ENCODE measurements around the gene TMEM151A.
A peak's percentile ranks its signal among the peaks of the same experiment; 100 is the strongest.

DNA sequence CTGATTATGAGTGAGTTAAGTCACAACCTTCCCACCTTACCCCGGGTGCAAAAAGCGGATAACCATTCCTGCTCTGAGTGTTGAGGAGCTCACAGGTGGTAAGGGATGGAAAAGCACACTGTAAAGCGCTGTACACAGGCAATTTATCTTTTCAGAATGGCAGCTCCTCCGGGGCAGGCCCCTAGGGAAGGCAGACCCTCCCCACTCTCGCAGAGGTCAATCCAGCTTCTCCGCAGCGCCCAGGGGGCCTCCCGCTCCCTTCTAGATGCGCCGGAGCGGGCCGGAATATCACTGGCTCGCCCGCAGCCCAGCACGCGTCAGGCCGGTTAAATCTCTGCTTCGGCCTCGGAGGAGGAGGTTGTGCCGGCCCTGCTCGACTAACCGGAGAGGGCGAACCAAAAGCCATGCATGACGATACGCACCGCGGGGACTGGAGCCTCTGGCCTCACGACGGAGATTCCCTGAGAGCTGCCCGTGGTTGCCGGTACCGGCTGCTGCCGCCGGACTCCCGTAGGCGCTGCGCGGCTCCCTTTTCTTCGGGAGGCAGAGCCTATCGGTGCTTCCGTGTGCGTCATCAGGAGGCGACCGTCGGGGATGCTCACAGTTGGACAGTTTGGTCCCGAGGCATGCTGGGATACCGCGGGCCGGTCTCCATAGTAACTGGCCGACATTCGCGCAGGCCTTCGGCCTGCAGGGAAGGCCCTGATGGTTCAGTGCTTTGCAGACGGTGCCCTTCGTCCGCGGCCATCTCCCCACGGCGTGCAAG is 53.0 kb downstream of the TMEM151A start, which contains the start of gene BRMS1:
- TF ChIP-seq, protein P1, sequence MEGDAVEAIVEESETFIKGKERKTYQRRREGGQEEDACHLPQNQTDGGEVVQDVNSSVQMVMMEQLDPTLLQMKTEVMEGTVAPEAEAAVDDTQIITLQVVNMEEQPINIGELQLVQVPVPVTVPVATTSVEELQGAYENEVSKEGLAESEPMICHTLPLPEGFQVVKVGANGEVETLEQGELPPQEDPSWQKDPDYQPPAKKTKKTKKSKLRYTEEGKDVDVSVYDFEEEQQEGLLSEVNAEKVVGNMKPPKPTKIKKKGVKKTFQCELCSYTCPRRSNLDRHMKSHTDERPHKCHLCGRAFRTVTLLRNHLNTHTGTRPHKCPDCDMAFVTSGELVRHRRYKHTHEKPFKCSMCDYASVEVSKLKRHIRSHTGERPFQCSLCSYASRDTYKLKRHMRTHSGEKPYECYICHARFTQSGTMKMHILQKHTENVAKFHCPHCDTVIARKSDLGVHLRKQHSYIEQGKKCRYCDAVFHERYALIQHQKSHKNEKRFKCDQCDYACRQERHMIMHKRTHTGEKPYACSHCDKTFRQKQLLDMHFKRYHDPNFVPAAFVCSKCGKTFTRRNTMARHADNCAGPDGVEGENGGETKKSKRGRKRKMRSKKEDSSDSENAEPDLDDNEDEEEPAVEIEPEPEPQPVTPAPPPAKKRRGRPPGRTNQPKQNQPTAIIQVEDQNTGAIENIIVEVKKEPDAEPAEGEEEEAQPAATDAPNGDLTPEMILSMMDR (conservative IDR thresholded peaks at IDR 0.05 in 1 of 2, IDR thresholded peaks at IDR 0.05 in 1 of 2; ENCODE audit: low read depth in 1 of 2, low read length in 2 of 2): peak in 1 of 2 donors; percentile 29
- no peak for TF ChIP-seq EZH2 (IDR thresholded peaks at IDR 0.05; ENCODE audit: low read length, missing control alignments)

Data from fibroblast of lung (primary cell).